ENCODE results near the gene RHBDD3.

RHBDD3 gene

GRCh38 chr22:29265305-29265704, 2.5 kb downstream of the RHBDD3 start:
- Histone ChIP-seq H3K27ac (no peak overlapping the region), H3K36me3 (peaks cover 4% of the 10 kb centered on the region), H3K4me1 (ENCODE audit: control insufficient read depth in 1 of 2, insufficient read depth in 1 of 2, low read depth in 1 of 2, low read length in 1 of 2) (peaks cover 26 to 30% of the 10 kb centered on the region in 2 experiments), H3K27me3 (no peaks in the 10 kb centered on the region), H3K9me3 (no peaks in the 10 kb centered on the region), H3K4me3 (ENCODE audit: low read depth in 1 of 2, low read length in 1 of 2) (no peak overlapping the region)
- TF ChIP-seq CTCF (IDR thresholded peaks at IDR 0.05): no peak

GRCh38 chr22:29263791-29264276, 3.9 kb downstream of the RHBDD3 start:
- Histone ChIP-seq H3K4me3 (ENCODE audit: low read depth in 1 of 2, low read length in 1 of 2) (no peak overlapping the region), H3K36me3 (peaks cover 7% of the 10 kb centered on the region), H3K27me3 (no peaks in the 10 kb centered on the region), H3K27ac (no peak overlapping the region), H3K4me1 (ENCODE audit: control insufficient read depth in 1 of 2, insufficient read depth in 1 of 2, low read depth in 1 of 2, low read length in 1 of 2) (peaks cover 12 to 16% of the 10 kb centered on the region in 2 experiments), H3K9me3 (no peaks in the 10 kb centered on the region)
- TF ChIP-seq CTCF (IDR thresholded peaks at IDR 0.05): no peak

- TF ChIP-seq CTCF (IDR thresholded peaks at IDR 0.05): no peak
- Histone ChIP-seq H3K4me3 (ENCODE audit: low read depth in 1 of 2, low read length in 1 of 2) (no peak overlapping the region), H3K27ac (no peak overlapping the region), H3K4me1 (ENCODE audit: control insufficient read depth in 1 of 2, insufficient read depth in 1 of 2, low read depth in 1 of 2, low read length in 1 of 2) (no peaks in the 10 kb centered on the region), H3K9me3 (no peaks in the 10 kb centered on the region), H3K36me3 (peaks cover 7% of the 10 kb centered on the region), H3K27me3 (no peaks in the 10 kb centered on the region)
Measured at GRCh38 chr22:29260601-29261315, 7.0 kb downstream of the RHBDD3 start.

DNA sequence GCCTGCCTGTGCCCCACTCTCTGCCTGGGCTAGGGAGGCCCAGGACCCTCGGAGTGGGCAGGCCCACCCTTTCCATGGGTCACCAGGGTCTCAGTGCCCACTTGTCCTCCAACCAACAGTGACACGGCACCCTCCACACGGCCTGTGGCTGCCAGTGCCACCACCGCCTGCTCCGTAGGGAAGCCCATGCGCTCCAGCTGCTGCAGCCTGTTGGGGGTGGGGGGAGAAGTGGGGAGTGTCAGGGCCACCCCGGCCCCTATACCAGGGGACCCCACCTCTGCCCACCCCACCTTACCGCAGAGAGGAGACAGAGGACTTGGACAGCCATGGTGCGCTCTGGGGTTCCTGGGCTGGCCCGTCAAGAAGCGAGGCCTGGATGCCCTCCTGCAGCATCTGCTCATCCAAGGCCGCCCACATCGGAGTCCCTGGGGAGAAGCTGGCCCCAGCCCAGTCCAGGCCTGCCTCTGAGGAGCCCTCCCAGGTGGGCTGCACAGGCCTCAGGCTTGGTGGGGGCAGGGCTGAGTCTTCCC, 7.7 kb downstream of the RHBDD3 start:
- no peak overlapping the region for H3K27ac ChIP-seq
- peaks cover 4% of the 10 kb centered on the region for H3K36me3 ChIP-seq
- no peak for TF ChIP-seq CTCF (IDR thresholded peaks at IDR 0.05)
- H3K9me3 ChIP-seq: no peaks in the 10 kb centered on the region
- no peaks in the 10 kb centered on the region for H3K4me1 ChIP-seq (ENCODE audit: control insufficient read depth in 1 of 2, insufficient read depth in 1 of 2, low read depth in 1 of 2, low read length in 1 of 2)
- H3K4me3 ChIP-seq (ENCODE audit: low read depth in 1 of 2, low read length in 1 of 2): no peak overlapping the region
- no peaks in the 10 kb centered on the region for H3K27me3 ChIP-seq

DNA sequence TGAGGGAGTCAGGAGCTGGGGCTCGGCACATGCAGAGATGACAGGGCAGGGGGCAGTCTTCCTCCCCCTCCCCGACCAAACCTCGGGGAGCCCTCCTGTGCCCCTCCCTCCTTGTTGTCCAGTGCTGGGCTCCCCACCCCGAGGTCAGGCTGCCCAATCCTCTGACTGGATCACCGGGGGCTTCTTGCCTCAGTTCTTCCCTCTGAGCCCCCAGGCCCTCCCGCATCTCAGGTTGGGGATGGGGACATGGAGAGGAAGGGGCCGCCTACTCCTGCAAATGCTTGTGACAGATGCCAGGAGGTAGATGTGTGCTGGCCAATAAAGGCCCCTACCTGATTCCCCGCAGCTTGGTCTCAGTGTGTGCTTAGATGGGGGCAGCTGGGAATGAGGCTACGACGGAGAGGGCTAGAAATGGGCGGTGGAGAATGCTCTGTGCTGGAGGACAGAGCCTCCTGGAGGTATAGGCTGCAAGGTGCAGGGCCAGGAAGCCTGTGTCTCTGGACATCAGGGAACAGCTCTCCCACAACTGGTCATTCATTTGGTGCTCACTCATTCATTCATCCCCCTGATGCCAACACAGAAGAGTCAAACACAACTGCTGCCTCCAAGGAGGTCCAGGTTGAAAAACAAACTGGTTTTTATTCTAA, 8.4 kb downstream of the RHBDD3 start:
- no peak for TF ChIP-seq CTCF (IDR thresholded peaks at IDR 0.05)
- Histone ChIP-seq H3K36me3 (peaks cover 4% of the 10 kb centered on the region), H3K27ac (no peak overlapping the region), H3K9me3 (no peaks in the 10 kb centered on the region), H3K4me3 (ENCODE audit: low read depth in 1 of 2, low read length in 1 of 2) (no peak overlapping the region), H3K27me3 (no peaks in the 10 kb centered on the region), H3K4me1 (ENCODE audit: control insufficient read depth in 1 of 2, insufficient read depth in 1 of 2, low read depth in 1 of 2, low read length in 1 of 2) (no peaks in the 10 kb centered on the region)
